Activated naive CD4-positive, alpha-beta T cell treated with anti-CD3 and anti-CD28 coated beads, Interleukin-2, amount 10 ng/mL, durations not matched to agents 7 days and 5 days (primary cell): ENCODE data around the gene NPNT.

Source experiments
- CTCF ChIA-PET: fragments of 350-600 bp; sonication (Branson Sonifier 250); formaldehyde crosslinking; loops from one replicate; lab custom pipeline; 2021; ENCODE audit warnings: antibody characterized with exemption; lab: Charles Lee
- DNase-seq: peaks from one replicate; pipeline ENCODE4 v3.0.0-alpha.2; 2020
- H3K27ac Mint-ChIP-seq: one replicate; pipeline ENCODE4 v1.8.0; 2021; ENCODE audit warnings: mild to moderate bottlenecking, moderate library complexity, mixed read lengths
- H3K27me3 Mint-ChIP-seq: one replicate; pipeline ENCODE4 v1.8.0; 2021; ENCODE audit warnings: mild to moderate bottlenecking, mixed read lengths
- H3K36me3 Mint-ChIP-seq: one replicate; pipeline ENCODE4 v1.8.0; 2021; ENCODE audit warnings: mixed read lengths
- H3K4me1 Mint-ChIP-seq: one replicate; pipeline ENCODE4 v1.8.0; 2021; ENCODE audit warnings: mixed read lengths
- H3K4me3 Mint-ChIP-seq: one replicate; pipeline ENCODE4 v1.8.0; 2021; ENCODE audit warnings: mild to moderate bottlenecking, moderate library complexity, mixed read lengths
- H3K9me3 Mint-ChIP-seq: one replicate; pipeline ENCODE4 v1.8.0; 2021; ENCODE audit warnings: mixed read lengths

The NPNT gene

DNA sequence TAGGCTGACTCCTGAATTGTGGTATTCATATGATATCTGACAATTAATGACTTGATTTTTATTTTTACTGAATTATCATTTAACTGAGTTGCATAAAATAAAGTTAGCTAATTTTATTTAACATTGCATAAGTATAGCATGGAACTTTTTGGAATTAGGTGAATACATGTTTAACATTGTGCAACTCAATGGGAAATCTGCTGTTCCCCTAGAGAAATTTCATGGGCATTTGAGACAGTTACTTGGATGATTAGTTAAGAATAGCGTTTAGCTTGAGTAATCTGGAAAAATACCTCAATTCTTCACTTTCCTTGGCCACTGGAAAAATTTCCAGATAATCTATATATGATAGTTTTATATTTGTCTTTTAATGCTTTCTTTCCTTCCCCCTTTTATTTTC lies 42.5 kb downstream of the NPNT start:
- H3K9me3 Mint-ChIP-seq: no peaks in the 10 kb centered on the region
- no peaks in the 10 kb centered on the region for H3K27me3 Mint-ChIP-seq
- no peaks in the 10 kb centered on the region for H3K36me3 Mint-ChIP-seq
- no peak overlapping the region for H3K27ac Mint-ChIP-seq
- DNase-seq: no peak
- CTCF ChIA-PET: no interaction called here
- no peaks in the 10 kb centered on the region for H3K4me1 Mint-ChIP-seq
- no peak overlapping the region for H3K4me3 Mint-ChIP-seq

DNA sequence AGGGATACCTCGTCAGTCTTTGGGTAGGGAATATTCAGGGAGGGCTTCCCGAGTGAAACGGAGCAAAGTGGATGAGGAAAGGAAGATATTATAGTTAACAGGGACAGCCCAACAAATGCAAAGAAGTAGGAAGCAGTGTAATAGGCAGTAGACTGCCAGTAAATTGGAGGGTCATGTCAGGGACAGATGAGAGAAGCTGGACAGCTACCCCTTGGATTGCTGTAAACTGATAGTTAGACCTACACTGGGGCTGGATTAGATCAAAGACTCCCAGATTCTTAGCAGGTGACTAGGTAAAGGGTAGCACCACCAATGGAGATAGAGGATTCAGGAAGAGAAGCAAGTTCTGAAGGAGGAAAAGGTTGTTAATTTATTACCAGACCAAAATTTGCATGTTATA lies 48.0 kb downstream of the NPNT start:
- H3K27me3 Mint-ChIP-seq: no peaks in the 10 kb centered on the region
- DNase-seq: no peak
- no peak overlapping the region for H3K4me3 Mint-ChIP-seq
- no peaks in the 10 kb centered on the region for H3K4me1 Mint-ChIP-seq
- H3K9me3 Mint-ChIP-seq: peaks cover 4% of the 10 kb centered on the region
- H3K36me3 Mint-ChIP-seq: no peaks in the 10 kb centered on the region
- no peak overlapping the region for H3K27ac Mint-ChIP-seq
- CTCF ChIA-PET: no interaction called here

DNA sequence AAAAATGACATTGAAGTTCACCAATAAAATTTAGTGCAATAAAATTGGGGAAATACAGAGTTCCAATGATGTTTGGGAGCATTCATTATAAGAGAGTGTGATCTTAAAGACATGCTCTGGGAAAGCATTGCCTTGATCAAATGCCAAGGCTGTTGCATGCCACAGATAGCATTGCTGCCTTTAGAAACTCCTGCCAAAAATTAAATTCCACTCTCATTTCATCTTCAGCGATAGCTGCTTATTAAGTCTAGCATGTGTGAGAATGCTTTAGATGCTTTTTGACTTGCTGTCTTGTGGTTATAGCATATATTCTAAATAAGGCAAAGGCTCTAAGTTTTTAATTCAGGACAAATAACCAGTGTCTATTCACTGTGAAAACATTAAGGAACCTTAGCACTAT lies 49.3 kb downstream of the NPNT start:
- Mint-ChIP-seq H3K27me3 (no peaks in the 10 kb centered on the region), H3K27ac (no peak overlapping the region), H3K9me3 (peaks cover 4% of the 10 kb centered on the region), H3K36me3 (no peaks in the 10 kb centered on the region), H3K4me1 (no peaks in the 10 kb centered on the region), H3K4me3 (no peak overlapping the region)
- CTCF ChIA-PET: no interaction called here
- DNase-seq: no peak

DNA sequence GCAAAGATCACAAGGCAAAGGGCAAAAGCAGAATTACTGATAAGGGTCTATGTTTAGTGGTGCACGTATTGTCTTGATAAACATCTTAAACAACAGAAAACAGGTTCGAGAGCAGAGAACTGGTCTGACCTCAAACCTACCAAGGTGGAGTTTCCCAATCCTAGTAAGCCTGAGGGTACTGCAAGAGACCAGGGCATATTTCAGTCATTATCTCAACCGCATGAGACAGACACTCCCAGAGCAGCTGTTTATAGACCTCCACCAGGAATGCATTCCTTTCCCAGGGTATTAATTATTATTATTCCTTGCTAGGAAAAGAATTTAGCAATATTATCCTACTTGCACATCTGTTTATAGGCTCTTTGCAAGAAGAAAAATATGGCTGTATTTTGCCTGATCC lies 51.5 kb downstream of the NPNT start:
- DNase-seq: no peak
- Mint-ChIP-seq H3K4me1 (no peaks in the 10 kb centered on the region), H3K4me3 (no peak overlapping the region), H3K9me3 (peaks cover 4% of the 10 kb centered on the region), H3K27me3 (no peaks in the 10 kb centered on the region), H3K36me3 (no peaks in the 10 kb centered on the region), H3K27ac (no peak overlapping the region)
- CTCF ChIA-PET: no interaction called here

- CTCF ChIA-PET: no interaction called here
- Mint-ChIP-seq H3K36me3 (no peaks in the 10 kb centered on the region), H3K4me3 (no peak overlapping the region), H3K9me3 (peaks cover 4% of the 10 kb centered on the region), H3K4me1 (no peaks in the 10 kb centered on the region), H3K27ac (no peak overlapping the region), H3K27me3 (no peaks in the 10 kb centered on the region)
- DNase-seq: no peak
Observed at GRCh38 chr4:105950701-105951100, 55.4 kb downstream of the NPNT start.

GRCh38 chr4:105951198-105951597 lies 55.9 kb downstream of the NPNT start:
- Mint-ChIP-seq H3K9me3 (peaks cover 4% of the 10 kb centered on the region), H3K27ac (no peak overlapping the region), H3K27me3 (no peaks in the 10 kb centered on the region), H3K4me3 (no peak overlapping the region), H3K36me3 (no peaks in the 10 kb centered on the region), H3K4me1 (no peaks in the 10 kb centered on the region)
- CTCF ChIA-PET: no interaction called here
- no peak for DNase-seq

DNA sequence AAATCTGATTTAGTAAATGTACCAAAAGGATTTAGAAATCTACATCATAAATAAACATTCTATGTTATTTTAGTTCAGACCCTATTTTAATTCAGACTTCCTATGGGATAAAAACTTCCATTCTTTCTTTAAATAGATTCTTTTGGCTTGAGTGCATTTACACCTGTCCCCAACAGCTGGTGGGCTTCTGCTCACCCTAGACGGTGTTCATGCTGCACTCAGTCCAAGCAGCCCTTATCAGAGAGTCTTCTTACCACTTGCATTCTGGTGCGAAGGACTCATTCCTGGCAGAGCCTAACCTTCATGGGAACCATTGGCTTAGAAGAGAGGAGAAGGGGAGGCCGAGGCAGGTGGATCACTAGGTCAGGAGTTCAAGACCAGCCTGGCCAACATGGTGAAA lies 57.3 kb downstream of the NPNT start:
- Mint-ChIP-seq H3K27me3 (no peaks in the 10 kb centered on the region), H3K4me1 (no peaks in the 10 kb centered on the region), H3K36me3 (no peaks in the 10 kb centered on the region), H3K9me3 (no peaks in the 10 kb centered on the region), H3K4me3 (no peak overlapping the region), H3K27ac (no peak overlapping the region)
- CTCF ChIA-PET: no interaction called here
- no peak for DNase-seq

- H3K27me3 Mint-ChIP-seq: no peaks in the 10 kb centered on the region
Observed at GRCh38 chr4:105956569-105956968, 61.3 kb downstream of the NPNT start.

DNA sequence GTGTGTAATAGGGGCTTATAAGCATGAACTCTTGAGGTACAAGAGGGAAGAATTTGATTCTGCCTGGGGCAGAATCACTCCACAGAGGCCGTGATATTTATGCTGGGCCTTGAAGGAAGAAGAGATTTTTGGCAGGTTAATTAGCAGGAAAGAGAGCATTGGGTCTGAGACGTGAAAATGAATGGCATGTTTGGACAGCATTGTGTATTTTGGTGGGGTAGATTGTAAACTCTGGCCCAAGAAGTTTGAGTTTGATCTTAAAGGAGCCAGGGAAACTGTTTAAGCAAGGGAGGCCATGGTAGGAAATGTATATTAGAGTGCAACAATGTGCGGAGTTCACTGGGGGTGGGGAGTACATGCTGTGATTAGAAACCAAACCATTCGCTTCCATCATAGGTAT lies 62.4 kb downstream of the NPNT start:
- H3K4me3 Mint-ChIP-seq: no peak overlapping the region
- DNase-seq: no peak
- H3K27me3 Mint-ChIP-seq: no peaks in the 10 kb centered on the region
- H3K36me3 Mint-ChIP-seq: no peaks in the 10 kb centered on the region
- H3K9me3 Mint-ChIP-seq: no peaks in the 10 kb centered on the region
- no peak overlapping the region for H3K27ac Mint-ChIP-seq
- H3K4me1 Mint-ChIP-seq: no peaks in the 10 kb centered on the region
- CTCF ChIA-PET: no interaction called here

More at GRCh38 chr4:105956569-105956968, 61.3 kb downstream of the NPNT start:
- no peak overlapping the region for H3K4me3 Mint-ChIP-seq
- H3K27ac Mint-ChIP-seq: no peak overlapping the region
- DNase-seq: no peak
- no peaks in the 10 kb centered on the region for H3K36me3 Mint-ChIP-seq
- no peaks in the 10 kb centered on the region for H3K9me3 Mint-ChIP-seq
- CTCF ChIA-PET: no interaction called here
- H3K4me1 Mint-ChIP-seq: no peaks in the 10 kb centered on the region

GRCh38 chr4:105963461-105964400 lies 68.5 kb downstream of the NPNT start:
- CTCF ChIA-PET: no interaction called here
- Mint-ChIP-seq H3K27ac (no peak overlapping the region), H3K36me3 (no peaks in the 10 kb centered on the region), H3K4me1 (no peaks in the 10 kb centered on the region), H3K4me3 (no peak overlapping the region), H3K27me3 (no peaks in the 10 kb centered on the region), H3K9me3 (no peaks in the 10 kb centered on the region)
- no peak for DNase-seq

DNA sequence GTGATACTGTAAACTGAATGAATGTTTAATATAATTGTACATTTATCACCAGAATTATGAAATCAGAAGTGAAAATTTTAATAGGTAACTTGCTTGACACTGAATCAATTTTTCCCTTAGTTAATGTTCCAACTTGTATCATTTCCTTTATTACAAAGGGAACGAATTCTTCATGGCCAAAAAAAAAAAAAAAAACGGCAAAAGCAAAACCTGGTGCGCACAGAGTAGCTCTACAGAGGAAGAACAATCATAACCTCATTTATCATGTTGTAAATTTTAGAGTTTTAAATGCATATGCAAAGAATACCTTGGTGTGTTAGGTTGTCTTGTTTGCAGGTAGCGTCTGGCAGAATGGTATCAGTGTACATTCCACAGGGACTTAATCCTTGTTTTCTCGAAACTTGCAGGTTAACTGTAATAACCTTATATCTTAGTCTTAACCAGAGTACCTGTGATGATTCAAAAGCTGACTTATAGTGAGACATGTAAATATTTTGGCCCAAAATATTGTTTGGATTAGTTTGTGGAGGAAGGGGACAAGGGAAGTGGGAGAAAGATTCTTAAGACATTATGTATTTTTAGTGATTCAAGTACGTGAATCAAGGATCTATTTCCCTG lies 70.0 kb downstream of the NPNT start:
- Mint-ChIP-seq H3K4me3 (no peak overlapping the region), H3K36me3 (no peaks in the 10 kb centered on the region), H3K9me3 (no peaks in the 10 kb centered on the region), H3K27ac (no peak overlapping the region), H3K4me1 (no peaks in the 10 kb centered on the region), H3K27me3 (no peaks in the 10 kb centered on the region)
- no peak for DNase-seq
- CTCF ChIA-PET: no interaction called here

DNA sequence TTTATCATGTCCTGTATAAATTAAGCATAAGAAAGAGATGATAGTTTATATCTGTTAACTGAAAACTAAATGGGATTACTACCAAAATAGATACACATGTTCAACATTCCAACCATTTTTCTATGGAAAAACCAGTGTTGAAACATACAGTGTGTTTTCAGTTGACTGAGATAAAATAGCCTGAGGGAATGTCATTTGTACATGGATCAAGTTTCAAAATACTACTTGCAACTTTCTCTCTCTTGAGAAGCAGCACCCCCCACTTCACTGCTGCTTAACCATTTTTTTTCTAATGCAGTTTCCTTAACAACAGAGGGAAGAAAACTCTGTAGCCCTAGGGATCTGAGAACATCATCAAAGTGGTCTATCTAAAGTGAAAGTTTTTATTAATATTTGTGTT lies 70.8 kb downstream of the NPNT start:
- no peak overlapping the region for H3K4me3 Mint-ChIP-seq
- DNase-seq: no peak
- H3K9me3 Mint-ChIP-seq: no peaks in the 10 kb centered on the region
- H3K4me1 Mint-ChIP-seq: no peaks in the 10 kb centered on the region
- no peaks in the 10 kb centered on the region for H3K27me3 Mint-ChIP-seq
- H3K36me3 Mint-ChIP-seq: no peaks in the 10 kb centered on the region
- H3K27ac Mint-ChIP-seq: no peak overlapping the region
- CTCF ChIA-PET: no interaction called here

DNA sequence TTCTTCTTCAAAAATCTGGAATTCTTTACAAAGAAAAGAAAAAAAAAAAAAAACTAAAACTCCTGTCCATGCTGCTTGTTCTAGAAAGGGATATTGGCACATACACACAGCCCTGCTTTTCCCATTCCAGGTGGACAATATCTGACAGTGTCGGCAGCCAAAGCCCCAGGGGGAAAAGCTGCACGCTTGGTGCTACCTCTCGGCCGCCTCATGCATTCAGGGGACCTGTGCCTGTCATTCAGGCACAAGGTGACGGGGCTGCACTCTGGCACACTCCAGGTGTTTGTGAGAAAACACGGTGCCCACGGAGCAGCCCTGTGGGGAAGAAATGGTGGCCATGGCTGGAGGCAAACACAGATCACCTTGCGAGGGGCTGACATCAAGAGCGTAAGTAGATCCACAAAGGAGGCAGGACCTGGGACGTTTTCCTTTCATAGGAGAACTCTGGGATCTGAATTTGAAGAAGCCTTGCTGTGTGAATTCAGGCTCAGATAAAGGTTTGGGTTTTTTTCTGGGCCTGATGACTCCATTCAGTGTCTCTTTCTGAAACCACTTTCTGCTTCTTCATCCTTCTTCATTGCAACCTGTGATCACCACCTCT lies 71.9 kb downstream of the NPNT start:
- Mint-ChIP-seq H3K9me3 (no peaks in the 10 kb centered on the region), H3K27ac (no peak overlapping the region), H3K4me1 (no peaks in the 10 kb centered on the region), H3K36me3 (no peaks in the 10 kb centered on the region), H3K27me3 (no peaks in the 10 kb centered on the region), H3K4me3 (no peak overlapping the region)
- CTCF ChIA-PET: no interaction called here
- no peak for DNase-seq

- no peaks in the 10 kb centered on the region for H3K4me1 Mint-ChIP-seq
- no peak for DNase-seq
- no peak overlapping the region for H3K4me3 Mint-ChIP-seq
- H3K27me3 Mint-ChIP-seq: no peaks in the 10 kb centered on the region
- no peaks in the 10 kb centered on the region for H3K36me3 Mint-ChIP-seq
- no peak overlapping the region for H3K27ac Mint-ChIP-seq
- CTCF ChIA-PET: no interaction called here
- no peaks in the 10 kb centered on the region for H3K9me3 Mint-ChIP-seq
Observed at GRCh38 chr4:105969575-105969974, 74.3 kb downstream of the NPNT start.

DNA sequence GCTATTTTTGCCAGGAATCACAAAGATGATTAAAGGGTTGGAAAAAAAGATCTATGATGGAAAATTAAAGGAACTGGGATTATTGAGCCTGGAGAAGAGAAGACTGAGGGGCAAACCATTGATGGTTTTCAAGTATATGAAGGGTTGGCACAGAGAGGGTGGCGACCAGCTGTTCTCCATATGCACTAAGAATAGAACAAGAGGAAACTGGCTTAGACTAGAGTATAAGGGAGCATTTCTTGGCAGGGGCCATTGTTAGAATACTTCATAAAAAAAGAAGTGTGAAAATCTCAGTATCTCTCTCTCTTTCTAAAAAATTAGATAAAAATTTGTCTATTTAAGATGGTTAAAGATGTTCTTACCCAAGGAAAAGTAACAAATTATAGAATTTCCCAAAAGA lies 75.1 kb downstream of the NPNT start:
- no peak for DNase-seq
- no peaks in the 10 kb centered on the region for H3K36me3 Mint-ChIP-seq
- H3K27me3 Mint-ChIP-seq: no peaks in the 10 kb centered on the region
- H3K9me3 Mint-ChIP-seq: no peaks in the 10 kb centered on the region
- no peaks in the 10 kb centered on the region for H3K4me1 Mint-ChIP-seq
- no peak overlapping the region for H3K27ac Mint-ChIP-seq
- CTCF ChIA-PET: no interaction called here
- H3K4me3 Mint-ChIP-seq: no peak overlapping the region
